ENCODE measurements around the gene OLR1.
A peak's percentile ranks its signal among the peaks of the same experiment; 100 is the strongest.
"Not testable (repeated sequence)": the region's sequence is repeated elsewhere in the genome, so short reads cannot be mapped to it uniquely, and the experiment has no call there.

Gene OLR1

GRCh38 chr12:10190558-10191388 is 18.8 kb upstream of the OLR1 start:
- peak; percentile 24 for DNase-seq (ENCODE audit: low read depth)

GRCh38 chr12:10189653-10190052 is 17.7 kb upstream of the OLR1 start:
- DNase-seq (ENCODE audit: low read depth) = no peak

- not testable (repeated sequence) for DNase-seq (ENCODE audit: low read depth)
Observed at GRCh38 chr12:10186958-10187357, 15.0 kb upstream of the OLR1 start.

- no peak for DNase-seq (ENCODE audit: low read depth)
Observed at GRCh38 chr12:10186299-10186698, 14.4 kb upstream of the OLR1 start.

GRCh38 chr12:10184261-10184843 is 12.4 kb upstream of the OLR1 start:
- no peak for DNase-seq (ENCODE audit: low read depth)

- DNase-seq (ENCODE audit: low read depth) = no peak
Observed at GRCh38 chr12:10182354-10183049, 10.6 kb upstream of the OLR1 start.

- no peak for DNase-seq (ENCODE audit: low read depth)
Observed at GRCh38 chr12:10179776-10180181, 7.8 kb upstream of the OLR1 start.

GRCh38 chr12:10178821-10179220 is 6.9 kb upstream of the OLR1 start, which contains the start of gene TMEM52B:
TSS of gene TMEM52B (plus strand) at chr12:10179032. CDS start at chr12:10179575, 543 bp downstream.
- DNase-seq (ENCODE audit: low read depth) = no peak

GRCh38 chr12:10175846-10176636 is 4.1 kb upstream of the OLR1 start:
- DNase-seq (ENCODE audit: low read depth) = no peak

GRCh38 chr12:10174986-10175614 is 3.2 kb upstream of the OLR1 start:
- DNase-seq (ENCODE audit: low read depth) = no peak

- no peak for DNase-seq (ENCODE audit: low read depth)
Observed at GRCh38 chr12:10170216-10170615, 1.7 kb downstream of the OLR1 start.

GRCh38 chr12:10169104-10169503 is 2.8 kb downstream of the OLR1 start:
- no peak for DNase-seq (ENCODE audit: low read depth)

- DNase-seq (ENCODE audit: low read depth) = no peak
Observed at GRCh38 chr12:10167599-10167998, 4.3 kb downstream of the OLR1 start.

- DNase-seq (ENCODE audit: low read depth) = no peak
Observed at GRCh38 chr12:10165421-10165820, 6.5 kb downstream of the OLR1 start.

- DNase-seq (ENCODE audit: low read depth) = no peak
Observed at GRCh38 chr12:10163084-10163483, 8.8 kb downstream of the OLR1 start.

GRCh38 chr12:10160617-10161385 is 11.1 kb downstream of the OLR1 start:
- DNase-seq (ENCODE audit: low read depth) = no peak

- no peak for DNase-seq (ENCODE audit: low read depth)
Observed at GRCh38 chr12:10159280-10159679, 12.7 kb downstream of the OLR1 start.

GRCh38 chr12:10158406-10158805 is 13.5 kb downstream of the OLR1 start:
- no peak for DNase-seq (ENCODE audit: low read depth)

- no peak for DNase-seq (ENCODE audit: low read depth)
Observed at GRCh38 chr12:10155966-10156365, 16.0 kb downstream of the OLR1 start.

GRCh38 chr12:10154145-10154496 is 17.8 kb downstream of the OLR1 start:
- DNase-seq (ENCODE audit: low read depth) = no peak
